GM12878 (cell line): ENCODE measurements around the gene RAPGEF6. TPM values are rescaled to one million over a fixed set of nuclear protein-coding genes. Genes with fewer than 3 reads are reported as not detected.

Source experiments
- ATF2 ChIP-seq: IDR thresholded peaks from 2 replicates; pipeline ENCODE4 v1.6.1; 2012; ENCODE audit warnings: low read length, inconsistent platforms
- BRCA1 ChIP-seq: IDR thresholded peaks from 2 replicates; pipeline ENCODE4 v1.6.1; 2011; ENCODE audit warnings: low read depth, low read length, improper control_type of control experiment
- ETV6 ChIP-seq, 2 experiments: fragments of 450-650 bp in 1 of 2; IDR thresholded peaks in 1 of 2; conservative IDR thresholded peaks in 1 of 2; 2 replicates each; pipeline ENCODE4 v1.6.1; 2014; ENCODE audit warnings: antibody characterized with exemption in 1 of 2, borderline replicate concordance in 1 of 2, low read depth in 1 of 2, mild to moderate bottlenecking in 1 of 2, moderate library complexity in 1 of 2
- IRF4 ChIP-seq: IDR thresholded peaks from 2 replicates; pipeline ENCODE4 v1.6.1; 2011; ENCODE audit warnings: low read depth, low read length
- NBN ChIP-seq: fragments of 450-650 bp; IDR thresholded peaks from 2 replicates; pipeline ENCODE4 v1.6.1; 2016
- NFYA ChIP-seq: IDR thresholded peaks from 2 replicates; pipeline ENCODE4 v1.6.1; 2011; ENCODE audit warnings: low read depth, mild to moderate bottlenecking, low read length, improper control_type of control experiment, borderline replicate concordance
- POLR2AphosphoS5 ChIP-seq: IDR thresholded peaks from 2 replicates; pipeline ENCODE4 v1.6.1; 2011; ENCODE audit warnings: mild to moderate bottlenecking, low read length, inconsistent platforms
- RBBP5 ChIP-seq: fragments of 200-600 bp; sonication (generic); conservative IDR thresholded peaks from 2 replicates; pipeline ENCODE4 v1.6.1; 2016
- STAT3 ChIP-seq: IDR thresholded peaks from 2 replicates; pipeline ENCODE4 v1.6.1; 2011; ENCODE audit warnings: low read depth, low read length, improper control_type of control experiment
- ZBTB40 ChIP-seq: fragments of 450-650 bp; IDR thresholded peaks from 2 replicates; pipeline ENCODE4 v1.6.1; 2016; ENCODE audit warnings: mild to moderate bottlenecking, moderate library complexity, borderline replicate concordance
- polyA plus RNA-seq, 11 experiments: library from polyadenylated mRNA; depleted of rRNA in 4 of 11; unstranded in 6 of 11; stranded (reverse) in 5 of 11; fragments of >200 nt; fragmentation: Nextera tagmentation in 4 of 11; fragmentation: Illumina TruSeq in 1 of 11; extraction: Ambion mirVana in 4 of 11; extraction: Trizol in 1 of 11; gene quantifications; 1 replicate in 1 of 11; 2 replicates in 10 of 11; pipeline versions ENCODE4 v1.2.1 to v1.2.3, GENCODE V29; 2011 to 2016; ENCODE audit warnings: inconsistent platforms in 2 of 11, missing spikeins in 2 of 11, low read depth in 1 of 11
- total RNA-seq, 4 experiments: library from RNA; depleted of rRNA in 3 of 4; stranded (reverse); fragments of >200 nt in 3 of 4; fragmentation: Illumina TruSeq in 1 of 4; extraction: Trizol in 1 of 4; gene quantifications; 2 replicates each; pipeline versions ENCODE4 v1.2.1 to v1.2.3, GENCODE V29; 2013 to 2021

The RAPGEF6 gene
- total and polyA plus RNA-seq, 10 of the 15 experiments (the other 5 are each of a cell fraction or from before 2014, with no cell fraction given), result 2.9 to 24.0 (median 14.2) TPM

GRCh38 chr5:131379723-131380122, 255.3 kb downstream of the RAPGEF6 start (continued):
- TF ChIP-seq NBN (peak; percentile 78; the same call in 1 of the 2 replicates), RBBP5 (no peak), NFYA (no peak), POLR2AphosphoS5 (peak; percentile 52; the same call in 1 of the 2 replicates), BRCA1 (no peak), IRF4 (no peak), ZBTB40 (peak; percentile 30; the same call in 1 of the 2 replicates), STAT3 (no peak), ETV6 (conservative IDR thresholded peaks at IDR 0.05 in 1 of 2, IDR thresholded peaks at IDR 0.05 in 1 of 2; ENCODE audit: borderline replicate concordance in 1 of 2, low read depth in 1 of 2) (peak in 1 of 2 experiments; percentile 83; a peak in 2 of 4 replicates), ATF2 (peak; percentile 51; the same call in 1 of the 2 replicates)
